K562 (cell line): ENCODE data around the gene AADAC. TPM values are rescaled to one million over a fixed set of nuclear protein-coding genes. Genes with fewer than 3 reads are reported as not detected.
A peak's percentile ranks its signal among the peaks of the same experiment; 100 is the strongest.

ENCODE experiments used
- ATAC-seq: fragments of 200-7000 bp; cut with Tn5 transposase; 3 replicates; pipeline ENCODE4 v1.9.1; 2020; ENCODE audit warnings: moderate library complexity
- BruUV-seq: library from RNA; stranded (reverse); fragments of 400-500 nt; replicated peaks from 2 replicates; lab custom pipeline; 2021; lab: Mats Ljungman, UMichigan
- CTCF ChIA-PET: fragments of 300-600 bp; formaldehyde crosslinking; extraction: SDS; loops from one replicate; lab custom pipeline; 2021; ENCODE audit warnings: low intra/inter-chr PET ratio; lab: Yijun Ruan, JAX
- POLR2A ChIA-PET: fragments of 300-600, 350-650 bp; sonication (Branson Sonifier 250); formaldehyde crosslinking; extraction: SDS; loops from one replicate; lab custom pipeline; 2021; ENCODE audit warnings: antibody characterized with exemption, inconsistent platforms; lab: Yijun Ruan, JAX
- DNase-seq, 4 experiments: peaks; one replicate each; pipeline versions ENCODE4 v3.0.0 to v3.0.0-alpha.2; 2011 to 2018; ENCODE audit warnings: low spot score in 3 of 4, mixed read lengths in 3 of 4; ENCODE audit errors: extremely low read depth in 1 of 4
- FAIRE-seq: peaks from 2 replicates; lab custom pipeline; 2011; peaks lifted over from hg19 to GRCh38; lab: Jason Lieb, UNC
- H2AFZ ChIP-seq: 2 replicates; pipeline ENCODE4 v1.6.0; 2011; ENCODE audit warnings: low read depth, low read length, control low read depth, inconsistent platforms
- H3K27ac ChIP-seq: fragments of 200-600 bp; 3 replicates; pipeline ENCODE4 v1.8.0; 2011; ENCODE audit warnings: low read depth, mild to moderate bottlenecking, control low read depth, inconsistent platforms, low read length, moderate library complexity, mixed read lengths; ENCODE audit errors: extremely low read depth
- H3K27me3 ChIP-seq, 2 experiments: fragments of 300-600 bp in 1 of 2; 2 replicates in 1 of 2; 3 replicates in 1 of 2; pipeline versions ENCODE4 v1.6.0 to v1.8.0; 2011; ENCODE audit warnings: inconsistent platforms in 2 of 2, low read length in 2 of 2, mild to moderate bottlenecking in 1 of 2, mixed read lengths in 1 of 2, moderate library complexity in 1 of 2; ENCODE audit not compliant: control insufficient read depth in 2 of 2, insufficient read depth in 2 of 2
- H3K36me3 ChIP-seq: fragments of 300-600 bp; 3 replicates; pipeline ENCODE4 v1.8.0; 2011; ENCODE audit warnings: mild to moderate bottlenecking, low read length, inconsistent platforms; ENCODE audit not compliant: control insufficient read depth, insufficient read depth
- H3K4me1 ChIP-seq, 2 experiments: fragments of 200-600 bp in 1 of 2; replicated peaks in 1 of 2; 2 replicates in 1 of 2; 3 replicates in 1 of 2; pipeline versions ENCODE4 v1.5.1 to v1.8.0; 2011; ENCODE audit warnings: inconsistent platforms in 2 of 2, low read length in 2 of 2, mild to moderate bottlenecking in 1 of 2, mixed read lengths in 1 of 2, moderate library complexity in 1 of 2; ENCODE audit not compliant: control insufficient read depth in 2 of 2, insufficient read depth in 2 of 2
- H3K4me2 ChIP-seq: 2 replicates; pipeline ENCODE4 v1.6.1; 2011; ENCODE audit warnings: low read length, control low read depth, inconsistent platforms, mixed read lengths; ENCODE audit not compliant: insufficient read depth
- H3K4me3 ChIP-seq: fragments of 200-600 bp; sonication (generic), shearing (Covaris generic); 2 replicates; pipeline ENCODE4 v1.5.1; 2016; ENCODE audit warnings: control low read depth, inconsistent platforms
- H3K79me2 ChIP-seq: fragments of 200-600 bp; 3 replicates; pipeline ENCODE4 v1.8.0; 2011; ENCODE audit warnings: low read length, inconsistent platforms; ENCODE audit not compliant: control insufficient read depth, insufficient read depth
- H3K9ac ChIP-seq, 2 experiments: 2 replicates each; pipeline versions ENCODE4 v1.6.0 to v1.6.1; 2011; ENCODE audit warnings: low read depth in 2 of 2, low read length in 2 of 2, control low read depth in 1 of 2, inconsistent platforms in 1 of 2, mild to moderate bottlenecking in 1 of 2, mixed read lengths in 1 of 2; ENCODE audit not compliant: insufficient read depth in 1 of 2
- H3K9me1 ChIP-seq: one replicate; pipeline ENCODE4 v1.6.0; 2011; ENCODE audit warnings: inconsistent platforms, mild to moderate bottlenecking, low read length, moderate library complexity; ENCODE audit not compliant: control insufficient read depth, insufficient read depth
- H3K9me3 ChIP-seq: replicated peaks from 2 replicates; pipeline ENCODE4 v1.5.1; 2011; ENCODE audit warnings: low read depth, low read length, inconsistent platforms; ENCODE audit not compliant: control insufficient read depth, insufficient read depth
- H4K20me1 ChIP-seq: replicated peaks from 2 replicates; pipeline ENCODE4 v1.6.1; 2011; ENCODE audit warnings: low read length, inconsistent platforms, mixed read lengths; ENCODE audit not compliant: control insufficient read depth, insufficient read depth
- BMI1 ChIP-seq: fragments of 150-350 bp; IDR thresholded peaks from 2 replicates; pipeline ENCODE4 v1.6.1; 2014; ENCODE audit warnings: low read length
- DACH1 ChIP-seq: fragments of 450-650 bp; IDR thresholded peaks from 2 replicates; pipeline ENCODE4 v1.6.1; 2018; ENCODE audit not compliant: partially characterized antibody
- GTF2F1 ChIP-seq: IDR thresholded peaks from 2 replicates; pipeline ENCODE4 v1.6.1; 2011; ENCODE audit warnings: low read depth, low read length, improper control_type of control experiment
- MEF2D ChIP-seq: conservative IDR thresholded peaks from 2 replicates; pipeline ENCODE4 v1.6.1; 2016; ENCODE audit warnings: low read depth, missing genetic modification characterization, missing compliant biosample characterization
- MTF1 ChIP-seq: fragments of 250-450 bp; sonication (Bioruptor Pico); IDR thresholded peaks from 2 replicates; pipeline ENCODE4 v1.9.0; 2021; ENCODE audit warnings: moderate library complexity, mild to moderate bottlenecking, inconsistent platforms, borderline replicate concordance
- POLR2H ChIP-seq: IDR thresholded peaks from 2 replicates; pipeline ENCODE4 v1.6.1; 2016; ENCODE audit warnings: missing genetic modification characterization, low read depth, mild to moderate bottlenecking, control low read depth, missing compliant biosample characterization, moderate library complexity
- RBBP5 ChIP-seq: fragments of 200-600 bp; sonication (generic); IDR thresholded peaks from 2 replicates; pipeline ENCODE4 v1.6.1; 2012; ENCODE audit warnings: borderline replicate concordance, mild to moderate bottlenecking, low read length, control low read depth, inconsistent platforms; ENCODE audit not compliant: insufficient read depth, poor library complexity, severe bottlenecking
- RBFOX2 ChIP-seq: fragments of 200-400 bp; formaldehyde crosslinking; IDR thresholded peaks from 2 replicates; pipeline ENCODE4 v1.6.1; 2017; ENCODE audit warnings: low read depth, mild to moderate bottlenecking, low read length, moderate library complexity
- RCOR1 ChIP-seq, 2 experiments: IDR thresholded peaks; 2 replicates each; pipeline ENCODE4 v1.6.1; 2012; ENCODE audit warnings: low read depth in 2 of 2, low read length in 2 of 2, borderline replicate concordance in 1 of 2, improper control_type of control experiment in 1 of 2
- SOX6 ChIP-seq: fragments of 450-650 bp; IDR thresholded peaks from 2 replicates; pipeline ENCODE4 v1.6.1; 2014; ENCODE audit warnings: mild to moderate bottlenecking
- XRCC5 ChIP-seq: fragments of 200-400 bp; formaldehyde crosslinking; IDR thresholded peaks from 2 replicates; pipeline ENCODE4 v1.6.1; 2017; ENCODE audit warnings: low read depth, mild to moderate bottlenecking, low read length
- ZKSCAN8 ChIP-seq: fragments of 200-800 bp; sonication (Bioruptor generic); IDR thresholded peaks from 2 replicates; pipeline ENCODE4 v1.6.1; 2016; ENCODE audit warnings: missing genetic modification characterization, missing compliant biosample characterization
- ZNF175 ChIP-seq: fragments of 200-800 bp; sonication (Bioruptor generic); IDR thresholded peaks from 2 replicates; pipeline ENCODE4 v1.6.1; 2016; ENCODE audit warnings: low read depth, mild to moderate bottlenecking, missing genetic modification characterization, missing compliant biosample characterization
- ZNF197 ChIP-seq: fragments of 200-800 bp; sonication (Bioruptor generic); IDR thresholded peaks from 2 replicates; pipeline ENCODE4 v1.6.1; 2016; ENCODE audit warnings: low read depth, missing genetic modification characterization, missing compliant biosample characterization
- ZNF668 ChIP-seq: fragments of 250-450 bp; sonication (Bioruptor Pico); IDR thresholded peaks from 2 replicates; pipeline ENCODE4 v1.8.0; 2022; ENCODE audit warnings: mild to moderate bottlenecking, inconsistent platforms
- WGBS: fragments of 100-300 bp; shearing (Covaris generic); methylation state at CpG from one replicate; pipeline ENCODE4 v1.1.6; 2016; ENCODE audit warnings: low coverage, mixed read lengths; ENCODE audit not compliant: insufficient coverage; ENCODE audit errors: missing lambda C conversion rate; 5-methylcytosine and 5-hydroxymethylcytosine counted together
- in situ Hi-C: fragments of 300-500 bp; cut with MboI; formaldehyde crosslinking; loops from 4 replicates; pipeline ENCODE4 v1.15.0; 2018; ENCODE audit warnings: inconsistent platforms, mixed read lengths
- intact Hi-C: fragments of 100-400 bp; cut with micrococcal nuclease; formaldehyde crosslinking; loops from 2 replicates; pipeline ENCODE4 v1.14.2; 2022
- polyA plus RNA-seq, 8 experiments: library from polyadenylated mRNA; depleted of rRNA in 4 of 8; stranded (reverse) in 5 of 8; unstranded in 3 of 8; fragments of >200 nt; fragmentation: Nextera tagmentation in 2 of 8; fragmentation: Illumina TruSeq in 1 of 8; extraction: Ambion mirVana in 2 of 8; extraction: Trizol in 1 of 8; gene quantifications; 2 replicates each; pipeline versions ENCODE4 v1.2.1 to v1.2.3, GENCODE V29; 2011 to 2014; ENCODE audit warnings: inconsistent platforms in 1 of 8, missing spikeins in 1 of 8
- total RNA-seq, 7 experiments: library from RNA; depleted of rRNA in 6 of 7; stranded (reverse); fragments of >200 nt in 6 of 7; fragmentation: Illumina TruSeq in 2 of 7; extraction: Trizol in 2 of 7; gene quantifications; 2 replicates each; pipeline versions ENCODE4 v1.2.1 to v1.2.3, GENCODE V29; 2011 to 2021; ENCODE audit warnings: low replicate concordance in 1 of 7
- TF ChIP-seq, protein P1 (sequence below): fragments of 250-450 bp; sonication (Bioruptor Pico); IDR thresholded peaks from 2 replicates; pipeline ENCODE4 v1.5.1; 2021; ENCODE audit warnings: mild to moderate bottlenecking
- TF ChIP-seq, protein P2 (sequence below): fragments of 450-650 bp; formaldehyde crosslinking; IDR thresholded peaks from 2 replicates; pipeline ENCODE4 v1.4.0; 2022; ENCODE audit warnings: missing genetic modification characterization

Gene AADAC
- total and polyA plus RNA-seq, 9 of the 15 experiments (the other 6 are each of a cell fraction or from before 2014, with no cell fraction given), result 0.47 TPM; not detected in 8

DNA sequence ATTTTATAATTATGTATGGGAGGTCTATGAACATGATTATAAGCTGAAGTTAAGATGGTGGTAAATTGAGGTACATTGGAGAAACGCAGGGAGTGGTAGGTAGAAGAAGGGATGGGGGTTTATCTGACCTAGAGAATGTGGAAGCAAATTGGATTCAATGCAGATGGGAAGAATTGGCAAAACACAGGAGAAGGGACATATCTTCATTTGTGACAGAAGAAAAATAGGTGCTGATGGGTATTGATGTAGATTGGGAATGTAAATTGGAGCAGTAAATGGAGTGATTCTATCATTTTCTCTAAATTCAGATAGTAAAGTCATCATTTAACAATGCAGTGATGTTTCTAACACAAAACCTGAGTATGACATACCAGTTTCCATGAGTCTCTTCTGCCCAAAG lies 39.7 kb upstream of the AADAC start:
- no peaks in the 10 kb centered on the region for H3K9me1 ChIP-seq
- intact Hi-C loops, result no loop called here
- in situ Hi-C loops, result no loop called here

DNA sequence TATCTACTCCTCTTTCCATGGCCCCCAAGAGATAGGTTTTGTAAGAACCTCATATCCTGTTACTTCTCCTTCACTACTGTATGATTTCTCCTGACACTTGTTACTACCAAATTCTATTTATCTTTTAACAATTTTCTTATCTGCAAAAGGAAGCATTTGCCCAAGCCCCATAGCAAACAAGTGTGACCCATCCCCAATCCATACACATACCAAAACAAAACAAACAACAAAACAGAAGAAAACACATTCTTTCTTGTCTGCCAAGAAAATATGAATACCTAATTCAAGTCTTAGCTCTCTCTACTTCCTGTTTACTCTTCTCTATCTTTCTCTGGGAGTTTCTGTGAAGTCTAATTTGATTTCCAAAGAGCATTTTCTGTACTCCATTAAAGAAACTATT lies 39.0 kb upstream of the AADAC start:
- BruUV-seq, result no TSS peak
- no peak for TF ChIP-seq ZNF668 (CRISPR knock-in tag)
- TF ChIP-seq RCOR1 (IDR thresholded peaks at IDR 0.05; ENCODE audit: borderline replicate concordance in 1 of 2, low read depth in 2 of 2, low read length in 2 of 2), result no peak
- TF ChIP-seq, protein P1, sequence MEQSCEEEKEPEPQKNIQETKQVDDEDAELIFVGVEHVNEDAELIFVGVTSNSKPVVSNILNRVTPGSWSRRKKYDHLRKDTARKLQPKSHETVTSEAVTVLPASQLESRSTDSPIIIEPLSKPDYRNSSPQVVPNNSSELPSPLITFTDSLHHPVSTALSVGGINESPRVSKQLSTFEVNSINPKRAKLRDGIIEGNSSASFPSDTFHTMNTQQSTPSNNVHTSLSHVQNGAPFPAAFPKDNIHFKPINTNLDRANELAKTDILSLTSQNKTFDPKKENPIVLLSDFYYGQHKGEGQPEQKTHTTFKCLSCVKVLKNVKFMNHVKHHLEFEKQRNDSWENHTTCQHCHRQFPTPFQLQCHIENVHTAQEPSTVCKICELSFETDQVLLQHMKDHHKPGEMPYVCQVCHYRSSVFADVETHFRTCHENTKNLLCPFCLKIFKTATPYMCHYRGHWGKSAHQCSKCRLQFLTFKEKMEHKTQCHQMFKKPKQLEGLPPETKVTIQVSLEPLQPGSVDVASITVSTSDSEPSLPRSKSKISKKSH, result no peak
- no peak for TF ChIP-seq ZNF197
- no peak for TF ChIP-seq MTF1 (CRISPR knock-in tag)
- TF ChIP-seq GTF2F1, result no peak
- TF ChIP-seq, protein P2, sequence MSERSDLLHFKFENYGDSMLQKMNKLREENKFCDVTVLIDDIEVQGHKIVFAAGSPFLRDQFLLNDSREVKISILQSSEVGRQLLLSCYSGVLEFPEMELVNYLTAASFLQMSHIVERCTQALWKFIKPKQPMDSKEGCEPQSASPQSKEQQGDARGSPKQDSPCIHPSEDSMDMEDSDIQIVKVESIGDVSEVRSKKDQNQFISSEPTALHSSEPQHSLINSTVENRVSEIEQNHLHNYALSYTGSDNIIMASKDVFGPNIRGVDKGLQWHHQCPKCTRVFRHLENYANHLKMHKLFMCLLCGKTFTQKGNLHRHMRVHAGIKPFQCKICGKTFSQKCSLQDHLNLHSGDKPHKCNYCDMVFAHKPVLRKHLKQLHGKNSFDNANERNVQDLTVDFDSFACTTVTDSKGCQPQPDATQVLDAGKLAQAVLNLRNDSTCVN (CRISPR knock-in tag), result no peak
- TF ChIP-seq ZNF175 (CRISPR knock-in tag), result no peak
- no peak for TF ChIP-seq BMI1
- no peak for TF ChIP-seq POLR2H (tag)
- no peak for TF ChIP-seq XRCC5

More for the DNA sequence above, 39.7 kb upstream of the AADAC start:
- no peak for FAIRE-seq
- Histone ChIP-seq H2AFZ (peak overlapping the region; percentile 23; the same call in 1 of the 2 replicates), H3K27ac (no peak overlapping the region), H3K4me1 (peaks cover 0 to 10% of the 10 kb centered on the region in 2 experiments; a peak in 1 of 5 replicates), H3K9me3 (no peaks in the 10 kb centered on the region), H3K79me2 (no peaks in the 10 kb centered on the region), H3K4me2 (no peak overlapping the region), H3K4me3 (no peak overlapping the region), H3K9ac (no peak overlapping the region), H3K36me3 (no peaks in the 10 kb centered on the region), H3K27me3 (no peaks in the 10 kb centered on the region), H4K20me1 (no peaks in the 10 kb centered on the region)
- TF ChIP-seq ZKSCAN8 (CRISPR knock-in tag) (no peak), RBFOX2 (no peak), SOX6 (no peak), DACH1 (no peak), RBBP5 (no peak), MEF2D (tag) (no peak)
- 36% methylated on average over 1 of the region's 1 CpG for WGBS
- no peak for DNase-seq
- ChIA-PET CTCF (interaction anchor here (0.5 to 0.6 kb wide), 2 partner anchors 40 to 136 kb away, joined by 3 read pairs; partner anchors contain the start of gene AADACL2), POLR2A (interaction anchor here (1.1 kb wide), 1 partner anchor 8 kb away, joined by 3 read pairs; no protein-coding TSS in a partner anchor)
- no peak for ATAC-seq
- BruUV-seq, result no TSS peak

More for the DNA sequence above, 39.0 kb upstream of the AADAC start:
- ChIA-PET POLR2A (no interaction called here), CTCF (interaction anchor here (0.6 kb wide), 1 partner anchor 41 kb away, joined by 3 read pairs; the partner anchor contains the start of gene AADACL2)
- intact Hi-C loops, result no loop called here
- no peak for DNase-seq
- Histone ChIP-seq H3K9ac (no peak overlapping the region), H3K9me1 (no peaks in the 10 kb centered on the region), H3K79me2 (no peaks in the 10 kb centered on the region), H3K9me3 (no peaks in the 10 kb centered on the region), H3K4me3 (no peak overlapping the region), H3K4me1 (peaks cover 0 to 9% of the 10 kb centered on the region in 2 experiments; a peak in 1 of 5 replicates), H3K27me3 (no peaks in the 10 kb centered on the region), H4K20me1 (no peaks in the 10 kb centered on the region), H3K4me2 (no peak overlapping the region), H3K27ac (no peak overlapping the region), H2AFZ (peak overlapping the region; percentile 26), H3K36me3 (no peaks in the 10 kb centered on the region)
- in situ Hi-C loops, result no loop called here
- peak; percentile 29 for FAIRE-seq
- ATAC-seq, result no peak
